Activated T-helper 1 cell treated with anti-CD3 and anti-CD28 coated beads, Interleukin-12 subunit alpha, Interleukin-12 subunit beta, Interleukin-2, Interleukin-4 antibody, amounts not matched to agents 30 ng/mL and 10 ng/mL and 1 ng/mL, durations not matched to agents 14 hours and 24 hours and 36 hours (primary cell): ENCODE data around the gene FBXO27. TPM values are rescaled to one million over a fixed set of nuclear protein-coding genes. Genes with fewer than 3 reads are reported as not detected.
"Not testable (repeated sequence)": the region's sequence is repeated elsewhere in the genome, so short reads cannot be mapped to it uniquely, and the experiment has no call there.

ENCODE experiments used
- DNase-seq: peaks from one replicate; pipeline ENCODE4 v3.0.0; 2021; ENCODE audit warnings: low spot score
- H3K27ac Mint-ChIP-seq: one replicate; pipeline ENCODE4 v1.8.0; 2021; ENCODE audit warnings: mild to moderate bottlenecking, mixed read lengths
- H3K27me3 Mint-ChIP-seq: one replicate; pipeline ENCODE4 v1.8.0; 2022; ENCODE audit warnings: mild to moderate bottlenecking, moderate library complexity, mixed read lengths; ENCODE audit not compliant: insufficient read depth
- H3K36me3 Mint-ChIP-seq: one replicate; pipeline ENCODE4 v1.8.0; 2021; ENCODE audit warnings: low read depth, mixed read lengths
- H3K4me1 Mint-ChIP-seq: one replicate; pipeline ENCODE4 v1.8.0; 2021; ENCODE audit warnings: low read depth, mixed read lengths
- H3K4me3 Mint-ChIP-seq: one replicate; pipeline ENCODE4 v1.8.0; 2021; ENCODE audit warnings: mild to moderate bottlenecking, moderate library complexity, mixed read lengths
- H3K9me3 Mint-ChIP-seq: one replicate; pipeline ENCODE4 v1.8.0; 2021; ENCODE audit warnings: mixed read lengths
- intact Hi-C: fragments of 100-400 bp; cut with micrococcal nuclease; formaldehyde crosslinking; loops from one replicate; pipeline ENCODE4 v1.15.1; 2024
- total RNA-seq: library from RNA; stranded (reverse); gene quantifications from 2 replicates; pipeline ENCODE4 v1.2.3, GENCODE V29; 2022

The FBXO27 gene, protein sequence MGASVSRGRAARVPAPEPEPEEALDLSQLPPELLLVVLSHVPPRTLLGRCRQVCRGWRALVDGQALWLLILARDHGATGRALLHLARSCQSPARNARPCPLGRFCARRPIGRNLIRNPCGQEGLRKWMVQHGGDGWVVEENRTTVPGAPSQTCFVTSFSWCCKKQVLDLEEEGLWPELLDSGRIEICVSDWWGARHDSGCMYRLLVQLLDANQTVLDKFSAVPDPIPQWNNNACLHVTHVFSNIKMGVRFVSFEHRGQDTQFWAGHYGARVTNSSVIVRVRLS
- 0.12 and 0.54 TPM in 2 replicates for total RNA-seq

DNA sequence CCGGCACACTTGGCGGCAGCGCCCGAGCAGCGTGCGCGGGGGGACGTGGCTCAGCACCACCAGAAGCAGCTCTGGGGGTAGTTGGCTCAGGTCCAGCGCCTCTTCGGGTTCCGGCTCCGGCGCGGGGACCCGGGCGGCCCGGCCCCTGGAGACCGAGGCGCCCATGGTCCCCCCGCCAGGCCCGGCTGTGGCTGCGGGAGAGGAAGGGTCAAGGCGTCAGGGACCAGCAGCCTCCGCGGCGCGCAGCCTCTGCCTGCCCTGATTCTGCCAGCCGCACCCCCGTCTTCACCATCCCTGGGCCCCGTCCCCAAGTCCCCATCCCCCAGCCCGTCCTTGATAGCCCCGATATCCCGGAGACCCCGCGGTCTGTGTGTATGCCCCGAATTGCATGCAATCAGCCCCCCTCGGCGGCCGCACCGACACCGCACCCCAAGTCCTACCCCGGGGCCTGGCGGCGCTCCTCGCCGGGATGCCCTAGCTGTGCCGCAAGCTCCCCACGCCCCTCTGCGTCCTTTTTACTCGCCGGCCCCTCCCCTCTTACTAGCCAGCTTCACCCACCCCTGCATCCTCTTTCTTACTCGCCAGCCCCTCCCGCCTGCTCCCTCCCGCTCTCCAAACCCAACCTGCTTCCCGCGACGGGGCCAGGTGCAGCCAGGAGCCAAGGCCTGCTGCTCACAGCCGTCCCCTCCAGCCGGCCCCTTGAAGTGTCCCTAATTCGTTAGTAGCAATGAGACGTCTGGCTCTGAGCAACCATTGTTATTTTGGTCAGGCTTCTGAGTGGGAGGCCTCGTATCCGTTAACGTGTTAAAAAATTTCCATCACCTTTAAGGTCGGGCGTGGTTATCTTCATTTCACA lies at the start of gene FBXO27:
TSS of gene FBXO27 (minus strand) at position 487 of the 856 bp plus-strand sequence. CDS start at position 165, 322 bp downstream.
- no peaks in the 10 kb centered on the region for H3K4me1 Mint-ChIP-seq
- peaks cover 2% of the 10 kb centered on the region for H3K36me3 Mint-ChIP-seq
- peak within 1 kb of the TSS; percentile 59 for H3K4me3 Mint-ChIP-seq
- no peak for DNase-seq
- H3K27ac Mint-ChIP-seq = no peak within 1 kb of the TSS
- intact Hi-C loops = no loop called here
- H3K9me3 Mint-ChIP-seq = peaks cover 3% of the 10 kb centered on the region
- H3K27me3 Mint-ChIP-seq = peaks cover 36% of the 10 kb centered on the region

DNA sequence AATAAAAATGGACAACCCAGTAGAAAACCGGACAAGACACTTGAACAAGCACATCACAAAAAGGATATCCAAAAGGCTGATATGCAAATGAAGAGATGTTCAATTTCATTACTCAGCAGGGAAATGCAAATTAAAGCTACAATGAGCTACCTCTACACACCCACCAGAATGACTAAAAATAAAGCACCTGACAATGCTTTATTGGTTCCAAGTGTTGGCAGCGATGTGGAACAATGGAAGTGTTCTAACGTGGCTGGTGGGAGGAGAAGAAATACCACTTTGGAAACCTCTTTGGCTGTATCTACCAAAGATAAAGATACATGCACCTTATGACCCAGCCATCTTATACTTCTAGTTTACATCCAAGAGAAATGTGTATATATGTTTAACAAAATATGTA lies 48.1 kb upstream of the FBXO27 start:
- H3K4me3 Mint-ChIP-seq = no peak overlapping the region
- H3K9me3 Mint-ChIP-seq = no peaks in the 10 kb centered on the region
- intact Hi-C loops = no loop called here
- DNase-seq = no peak
- peaks cover 7% of the 10 kb centered on the region for H3K4me1 Mint-ChIP-seq
- H3K36me3 Mint-ChIP-seq = no peaks in the 10 kb centered on the region
- H3K27me3 Mint-ChIP-seq = peaks cover 39% of the 10 kb centered on the region
- H3K27ac Mint-ChIP-seq = no peak overlapping the region

DNA sequence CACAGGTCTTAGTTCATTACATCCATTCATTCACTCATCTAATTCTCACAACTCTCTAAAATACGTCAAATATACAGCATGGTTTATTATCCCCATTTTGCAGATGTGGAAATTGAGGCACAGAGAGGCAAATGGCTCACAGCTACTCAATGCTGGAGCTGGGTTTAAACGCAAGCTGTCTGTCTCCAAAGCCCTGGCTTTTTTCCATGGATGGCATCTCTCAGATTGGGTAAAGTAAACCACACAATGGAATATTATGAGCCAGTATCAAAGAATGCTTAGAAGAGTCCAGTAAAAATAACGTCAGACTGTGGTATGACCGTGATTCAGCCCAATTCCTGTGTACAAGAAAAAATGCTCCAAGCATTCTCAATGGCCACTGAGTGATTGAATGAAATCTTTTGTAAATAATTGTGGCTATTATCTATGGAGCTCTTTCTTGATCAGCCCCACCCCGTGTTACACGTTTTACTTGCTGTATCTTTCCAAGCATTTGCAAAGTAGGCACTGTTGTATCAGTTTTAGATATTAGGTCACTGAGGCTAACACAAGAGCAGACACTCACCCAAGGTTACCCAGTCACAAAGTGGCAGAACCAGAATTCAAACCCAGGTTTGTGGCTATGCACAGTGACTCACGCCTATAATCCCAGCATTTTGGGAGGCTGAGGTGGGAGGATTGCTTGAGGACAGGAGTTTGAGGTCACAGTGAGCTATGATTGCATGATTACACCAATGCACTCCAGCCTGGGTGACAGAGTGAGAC lies 46.3 kb upstream of the FBXO27 start:
- Mint-ChIP-seq H3K9me3 (no peaks in the 10 kb centered on the region), H3K36me3 (no peaks in the 10 kb centered on the region), H3K4me3 (no peak overlapping the region), H3K27me3 (peaks cover 25% of the 10 kb centered on the region), H3K27ac (no peak overlapping the region), H3K4me1 (peaks cover 8% of the 10 kb centered on the region)
- DNase-seq = no peak
- intact Hi-C loops = no loop called here

DNA sequence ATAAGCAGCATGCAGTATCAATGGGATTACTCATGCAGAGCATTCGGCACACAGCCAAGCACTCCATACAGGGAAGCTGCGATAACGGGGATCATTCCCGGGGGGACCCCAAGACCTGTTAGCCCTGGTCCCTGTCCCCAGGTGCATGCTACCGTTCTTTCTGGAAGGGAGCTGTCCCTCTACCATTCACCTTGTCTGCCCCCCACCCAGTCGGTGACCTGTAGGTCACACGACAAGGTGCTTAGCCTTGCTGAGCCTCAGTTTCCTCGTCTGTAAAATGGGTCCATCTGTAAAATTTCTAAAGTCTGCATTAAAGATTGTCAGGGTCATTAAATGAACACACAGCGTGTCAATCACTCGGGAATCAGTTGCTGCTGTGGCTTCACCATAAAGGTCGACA lies 45.0 kb upstream of the FBXO27 start:
- H3K4me3 Mint-ChIP-seq = no peak overlapping the region
- peaks cover 14% of the 10 kb centered on the region for H3K4me1 Mint-ChIP-seq
- no peaks in the 10 kb centered on the region for H3K9me3 Mint-ChIP-seq
- no peak for DNase-seq
- no peaks in the 10 kb centered on the region for H3K36me3 Mint-ChIP-seq
- H3K27ac Mint-ChIP-seq = no peak overlapping the region
- intact Hi-C loops = no loop called here
- H3K27me3 Mint-ChIP-seq = peaks cover 12% of the 10 kb centered on the region

DNA sequence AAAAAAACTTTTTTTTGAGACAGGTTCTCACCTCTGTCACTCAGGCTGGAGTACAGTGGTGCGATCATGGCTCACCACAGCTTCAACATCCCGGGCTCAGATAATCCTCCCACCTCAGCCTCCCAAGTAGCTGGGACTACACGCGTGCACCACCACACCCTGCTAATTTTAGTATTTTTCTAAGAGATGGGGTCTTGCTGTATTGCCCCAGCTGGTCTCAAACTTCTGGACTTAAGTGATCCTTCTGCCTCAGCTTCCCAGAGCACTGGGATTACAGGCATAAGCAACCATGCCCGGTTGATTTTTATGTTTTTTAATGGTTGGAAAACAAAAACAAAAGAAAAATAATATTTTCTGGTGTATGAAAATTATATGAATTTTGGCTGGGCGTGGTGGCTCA lies 42.6 kb upstream of the FBXO27 start:
- no peak overlapping the region for H3K27ac Mint-ChIP-seq
- no peak overlapping the region for H3K4me3 Mint-ChIP-seq
- no peaks in the 10 kb centered on the region for H3K36me3 Mint-ChIP-seq
- no peak for DNase-seq
- intact Hi-C loops = no loop called here
- H3K4me1 Mint-ChIP-seq = peaks cover 14% of the 10 kb centered on the region
- no peaks in the 10 kb centered on the region for H3K27me3 Mint-ChIP-seq
- no peaks in the 10 kb centered on the region for H3K9me3 Mint-ChIP-seq

DNA sequence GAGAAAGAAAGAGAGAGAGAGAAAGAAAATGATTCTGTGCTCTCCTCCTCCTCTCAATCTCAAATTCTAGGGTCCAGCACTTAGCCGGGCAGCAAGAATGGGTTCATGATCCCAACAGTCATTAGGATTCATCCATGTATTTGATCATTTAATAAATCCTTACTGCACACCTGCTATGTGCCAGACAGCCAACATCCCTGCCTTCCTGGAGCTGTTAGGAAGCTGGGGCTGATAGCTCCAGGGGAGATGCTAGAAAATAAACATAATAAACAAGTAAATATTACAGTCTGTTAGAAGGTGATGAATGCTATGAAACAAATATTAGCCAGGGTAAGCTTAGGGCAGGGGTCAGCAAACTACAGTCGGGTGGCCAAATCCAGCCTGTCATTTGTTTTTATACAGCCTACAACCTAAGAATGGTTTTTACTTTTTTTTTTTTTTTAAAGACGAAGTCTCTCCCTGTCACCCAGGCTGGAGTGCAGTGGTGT lies 41.9 kb upstream of the FBXO27 start:
- Mint-ChIP-seq H3K4me1 (peaks cover 14% of the 10 kb centered on the region), H3K9me3 (no peaks in the 10 kb centered on the region), H3K27me3 (no peaks in the 10 kb centered on the region), H3K4me3 (no peak overlapping the region), H3K27ac (no peak overlapping the region), H3K36me3 (no peaks in the 10 kb centered on the region)
- intact Hi-C loops = no loop called here
- DNase-seq = no peak

DNA sequence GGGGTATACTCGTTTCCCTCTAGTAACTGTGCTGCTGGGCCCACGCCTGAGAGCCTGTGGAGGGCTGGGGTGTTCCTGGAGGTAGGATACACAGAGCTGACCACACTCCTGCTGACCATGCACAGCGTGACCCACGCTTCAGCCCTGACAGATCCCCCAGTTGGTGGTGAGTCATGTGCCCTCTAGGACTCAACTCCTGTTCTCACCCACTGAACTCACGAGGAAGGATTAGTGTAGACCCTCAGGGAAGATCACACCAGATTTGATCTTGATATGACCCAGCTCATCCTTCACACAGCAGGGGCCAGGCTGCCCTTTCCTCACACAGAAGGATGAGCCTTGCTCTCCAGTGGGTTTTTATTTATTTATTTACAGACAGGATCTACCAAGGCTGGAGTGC lies 38.5 kb upstream of the FBXO27 start:
- H3K27ac Mint-ChIP-seq = no peak overlapping the region
- intact Hi-C loops = no loop called here

DNA sequence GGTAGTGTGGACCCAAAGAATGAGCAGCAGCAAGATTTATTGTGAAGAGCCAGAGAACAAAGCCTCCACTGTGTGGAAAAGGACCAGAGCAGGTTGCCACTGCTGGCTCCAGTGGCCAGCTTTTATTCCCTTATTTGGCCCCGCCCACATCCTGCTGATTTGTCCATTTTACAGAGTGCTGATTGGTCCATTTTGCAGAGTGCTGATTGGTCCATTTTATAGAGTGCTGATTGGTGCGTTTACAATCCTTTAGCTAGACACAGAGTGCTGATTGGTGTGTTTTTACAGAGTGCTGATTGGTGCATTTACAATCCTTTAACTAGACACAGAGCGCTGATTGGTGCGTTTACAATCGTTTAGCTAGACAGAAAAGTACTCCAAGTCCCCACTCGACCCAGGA lies 35.9 kb upstream of the FBXO27 start:
- H3K4me3 Mint-ChIP-seq, intact Hi-C loops, H3K27ac Mint-ChIP-seq: not testable (repeated sequence)

More for the DNA sequence above, 38.5 kb upstream of the FBXO27 start:
- peaks cover 2% of the 10 kb centered on the region for H3K27me3 Mint-ChIP-seq
- no peaks in the 10 kb centered on the region for H3K36me3 Mint-ChIP-seq
- no peaks in the 10 kb centered on the region for H3K9me3 Mint-ChIP-seq
- H3K4me3 Mint-ChIP-seq = no peak overlapping the region
- no peak for DNase-seq
- H3K4me1 Mint-ChIP-seq = peaks cover 14% of the 10 kb centered on the region

DNA sequence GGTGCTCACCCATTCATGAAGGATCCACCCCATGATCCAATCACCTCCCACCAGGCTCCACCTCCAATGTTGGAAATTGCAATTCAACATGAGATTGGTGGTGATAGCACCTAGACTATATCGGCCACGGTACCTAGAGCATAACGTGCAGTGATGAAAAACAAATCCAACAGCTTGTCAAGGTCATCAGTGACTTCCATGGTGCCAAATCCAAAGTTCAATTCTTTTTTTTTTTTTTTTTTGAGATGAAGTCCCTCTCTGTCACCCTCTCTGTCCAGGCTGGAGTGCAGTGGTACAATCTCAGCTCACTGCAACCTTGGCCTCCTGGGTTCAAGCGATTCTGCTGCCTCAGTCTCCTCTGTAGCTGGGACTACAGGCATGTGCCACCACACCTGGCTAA lies 34.8 kb upstream of the FBXO27 start:
- Mint-ChIP-seq H3K36me3 (no peaks in the 10 kb centered on the region), H3K9me3 (no peaks in the 10 kb centered on the region), H3K4me1 (no peaks in the 10 kb centered on the region), H3K27me3 (peaks cover 2% of the 10 kb centered on the region), H3K27ac (no peak overlapping the region), H3K4me3 (no peak overlapping the region)
- no peak for DNase-seq
- intact Hi-C loops = no loop called here

More for the DNA sequence above, 35.9 kb upstream of the FBXO27 start:
- H3K9me3 Mint-ChIP-seq, H3K4me1 Mint-ChIP-seq, DNase-seq, H3K36me3 Mint-ChIP-seq, H3K27me3 Mint-ChIP-seq: not testable (repeated sequence)

DNA sequence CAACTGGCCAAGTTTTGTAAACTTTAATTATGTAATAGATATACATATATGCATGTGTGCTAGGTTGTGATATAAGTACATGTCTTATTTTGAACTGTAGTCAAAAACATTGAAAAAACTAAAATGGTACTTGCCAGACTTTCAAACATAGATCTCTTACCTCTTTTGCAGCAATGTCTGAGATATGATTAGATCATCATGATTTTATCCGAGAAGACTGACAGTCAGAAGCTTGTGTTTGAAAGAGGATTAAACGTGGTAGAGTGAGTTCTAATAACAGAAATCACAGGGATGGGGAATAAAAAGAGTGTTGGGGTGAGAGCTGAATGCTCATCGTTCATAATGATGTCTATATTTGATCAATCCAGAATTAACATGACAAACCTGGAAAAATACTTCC lies 33.6 kb upstream of the FBXO27 start:
- intact Hi-C loops = no loop called here
- no peaks in the 10 kb centered on the region for H3K9me3 Mint-ChIP-seq
- H3K27ac Mint-ChIP-seq = no peak overlapping the region

DNA sequence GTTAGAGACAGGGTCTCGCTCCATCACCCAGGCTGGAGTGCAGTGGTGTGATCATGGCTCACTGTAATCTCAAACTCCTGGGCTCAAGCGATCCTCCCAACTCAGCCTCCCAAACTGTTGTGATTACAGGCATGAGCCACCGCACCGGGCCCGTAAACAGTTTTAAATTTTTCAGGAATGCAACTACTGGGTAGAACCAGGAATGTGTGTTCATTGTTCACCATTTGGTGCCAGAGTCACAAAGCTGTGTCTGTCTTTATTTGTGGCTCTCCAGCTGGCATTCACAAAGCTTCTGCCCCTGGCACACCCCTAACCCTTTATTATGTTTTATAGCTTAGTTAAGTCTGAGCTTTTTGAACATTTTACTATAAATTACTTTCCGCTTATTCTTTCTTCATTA lies 32.1 kb upstream of the FBXO27 start:
- H3K27me3 Mint-ChIP-seq = peaks cover 2% of the 10 kb centered on the region
- peaks cover 5% of the 10 kb centered on the region for H3K4me1 Mint-ChIP-seq
- intact Hi-C loops = no loop called here
- no peak for DNase-seq
- no peaks in the 10 kb centered on the region for H3K36me3 Mint-ChIP-seq
- H3K4me3 Mint-ChIP-seq = no peak overlapping the region
- no peaks in the 10 kb centered on the region for H3K9me3 Mint-ChIP-seq
- H3K27ac Mint-ChIP-seq = no peak overlapping the region

More for the DNA sequence above, 33.6 kb upstream of the FBXO27 start:
- no peak for DNase-seq
- H3K27me3 Mint-ChIP-seq = peaks cover 2% of the 10 kb centered on the region
- H3K36me3 Mint-ChIP-seq = no peaks in the 10 kb centered on the region
- peaks cover 5% of the 10 kb centered on the region for H3K4me1 Mint-ChIP-seq
- H3K4me3 Mint-ChIP-seq = no peak overlapping the region

DNA sequence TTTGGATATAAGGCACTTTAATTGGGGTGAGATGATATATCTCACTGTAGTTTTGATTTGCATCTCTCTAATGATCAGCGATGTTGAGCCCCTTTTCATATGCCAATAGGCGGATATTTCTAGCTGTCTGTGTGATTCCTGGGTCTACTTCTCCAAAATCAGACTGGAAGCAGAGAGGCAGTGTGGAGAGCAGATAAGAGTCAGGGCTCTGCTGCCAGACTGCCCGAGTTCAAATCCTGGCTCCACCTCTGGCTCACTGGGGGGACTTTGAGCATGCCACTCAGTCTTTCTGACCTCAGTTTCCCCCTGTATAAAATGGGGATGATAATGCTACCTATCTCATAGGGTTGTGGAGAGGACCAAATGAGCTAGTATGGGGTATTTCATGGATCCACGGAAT lies 27.8 kb upstream of the FBXO27 start:
- no peak overlapping the region for H3K4me3 Mint-ChIP-seq
- no peaks in the 10 kb centered on the region for H3K9me3 Mint-ChIP-seq
- peaks cover 5% of the 10 kb centered on the region for H3K4me1 Mint-ChIP-seq
- no peaks in the 10 kb centered on the region for H3K27me3 Mint-ChIP-seq
- no peaks in the 10 kb centered on the region for H3K36me3 Mint-ChIP-seq
- H3K27ac Mint-ChIP-seq = no peak overlapping the region
- no peak for DNase-seq
- intact Hi-C loops = no loop called here

DNA sequence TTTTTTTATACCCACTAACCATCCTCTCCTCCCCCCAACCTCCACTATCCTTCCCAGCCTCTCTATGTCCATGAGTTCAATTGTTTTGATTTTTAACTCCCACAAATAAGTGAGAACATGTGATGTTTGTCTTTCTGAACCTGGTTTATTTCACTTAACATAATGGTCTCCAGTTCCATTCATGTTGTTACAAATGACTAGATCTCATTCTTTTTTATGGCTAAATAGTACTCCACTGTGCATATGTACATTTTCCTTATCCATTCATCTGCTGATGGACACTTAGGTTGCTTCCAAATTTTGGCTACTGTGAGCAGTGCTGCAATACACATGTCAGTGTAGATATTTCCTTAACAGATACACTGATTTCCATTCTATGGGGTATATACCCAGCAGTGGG lies 27.0 kb upstream of the FBXO27 start:
- H3K36me3 Mint-ChIP-seq = no peaks in the 10 kb centered on the region
- H3K9me3 Mint-ChIP-seq = no peaks in the 10 kb centered on the region
- peaks cover 5% of the 10 kb centered on the region for H3K4me1 Mint-ChIP-seq
- intact Hi-C loops = no loop called here
- H3K27me3 Mint-ChIP-seq = no peaks in the 10 kb centered on the region
- no peak for DNase-seq
- no peak overlapping the region for H3K4me3 Mint-ChIP-seq
- H3K27ac Mint-ChIP-seq = no peak overlapping the region
